Measurements from ENCODE around the gene GNB1L.

GNB1L gene, protein sequence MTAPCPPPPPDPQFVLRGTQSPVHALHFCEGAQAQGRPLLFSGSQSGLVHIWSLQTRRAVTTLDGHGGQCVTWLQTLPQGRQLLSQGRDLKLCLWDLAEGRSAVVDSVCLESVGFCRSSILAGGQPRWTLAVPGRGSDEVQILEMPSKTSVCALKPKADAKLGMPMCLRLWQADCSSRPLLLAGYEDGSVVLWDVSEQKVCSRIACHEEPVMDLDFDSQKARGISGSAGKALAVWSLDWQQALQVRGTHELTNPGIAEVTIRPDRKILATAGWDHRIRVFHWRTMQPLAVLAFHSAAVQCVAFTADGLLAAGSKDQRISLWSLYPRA

DNA sequence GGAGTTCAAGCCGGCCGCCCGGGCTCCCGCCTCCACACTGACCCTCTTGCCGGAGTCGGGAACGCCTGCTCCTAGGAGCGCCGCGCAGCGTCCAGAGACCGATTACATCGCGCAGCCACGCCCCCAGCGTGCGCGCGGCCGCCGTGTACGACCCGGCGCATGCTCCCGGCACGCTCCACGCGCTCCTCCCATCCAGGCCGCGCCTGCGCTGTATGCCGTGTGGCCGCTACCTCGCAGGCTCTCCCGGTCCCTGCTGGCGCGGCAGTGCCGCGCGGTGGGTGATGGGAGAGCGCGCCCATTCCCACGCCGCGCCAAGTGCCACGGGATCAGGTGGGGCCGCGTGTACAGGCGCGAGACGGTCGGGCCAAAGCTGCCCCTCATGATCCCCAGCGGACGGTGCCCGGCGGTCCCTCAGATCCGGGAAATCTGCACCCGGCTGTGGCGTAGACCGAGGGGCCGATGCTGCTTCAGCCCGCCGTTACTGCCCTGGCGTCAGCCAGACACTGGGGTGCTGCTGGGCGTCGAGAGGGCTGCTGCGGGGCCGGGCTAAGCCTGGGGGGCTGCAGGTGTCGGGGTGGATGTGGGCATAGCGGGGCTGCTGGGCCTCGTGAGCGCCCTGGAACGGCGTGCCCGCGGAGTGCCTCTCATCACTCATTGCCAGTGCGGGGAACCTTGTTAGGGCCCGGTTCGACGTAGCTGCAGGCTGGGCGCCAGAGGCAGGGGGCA lies at the start of gene GNB1L, which contains the start of gene RTL10:
GNB1L (minus strand) TSS at position 97 of the 726 bp plus-strand sequence. CDS start 33,519 bp downstream, outside the sequence.
RTL10 (minus strand) TSS at position 97 of the 726 bp plus-strand sequence. CDS start 2,613 bp downstream, outside the sequence.
- no peak for TF ChIP-seq GATA3 (IDR thresholded peaks at IDR 0.05; ENCODE audit: low read depth, low read length)
- peak; percentile 82 for TF ChIP-seq GATA2 (IDR thresholded peaks at IDR 0.05; ENCODE audit: low read depth, low read length)

DNA sequence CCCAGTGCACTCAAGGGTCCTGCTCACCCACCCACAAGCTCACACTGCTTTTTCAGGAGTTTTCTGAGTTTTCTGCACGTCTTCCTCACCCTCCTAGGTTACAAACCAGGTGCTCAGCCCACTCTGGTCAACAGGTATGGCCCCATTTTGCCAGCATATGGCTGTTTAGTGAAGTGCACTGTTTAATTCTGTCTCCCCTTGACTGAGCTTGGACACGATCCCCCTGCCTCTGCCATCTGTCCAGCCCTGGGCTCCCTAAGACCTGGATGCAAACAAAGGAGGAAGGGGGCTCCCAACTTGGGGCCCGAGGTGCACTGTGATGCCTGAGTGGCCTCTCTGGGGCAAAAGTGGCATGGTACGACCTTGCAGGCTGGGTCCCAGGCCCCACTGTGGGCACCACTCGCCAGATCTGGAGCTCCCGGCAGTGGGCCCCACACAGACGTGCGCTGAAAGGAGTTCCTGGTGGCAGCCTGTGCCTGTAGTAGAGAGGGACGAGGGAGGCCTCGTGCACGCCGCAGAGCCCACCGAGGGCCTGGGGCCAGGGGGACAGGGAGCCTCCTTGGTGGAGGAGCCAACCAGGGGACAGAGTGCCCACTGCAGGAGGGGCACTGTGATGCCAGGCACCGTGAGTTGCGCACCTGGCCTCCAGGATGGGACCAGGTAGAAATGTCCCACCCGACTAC lies 49.6 kb upstream of the GNB1L start:
- TF ChIP-seq GATA2 (IDR thresholded peaks at IDR 0.05; ENCODE audit: low read depth, low read length), result no peak

GRCh38 chr22:19903513-19903912 lies 48.8 kb upstream of the GNB1L start:
- TF ChIP-seq GATA3 (IDR thresholded peaks at IDR 0.05; ENCODE audit: low read depth, low read length), result no peak
- TF ChIP-seq GATA2 (IDR thresholded peaks at IDR 0.05; ENCODE audit: low read depth, low read length), result no peak

GRCh38 chr22:19903031-19903430 lies 48.4 kb upstream of the GNB1L start:
- TF ChIP-seq GATA3 (IDR thresholded peaks at IDR 0.05; ENCODE audit: low read depth, low read length) (no peak), GATA2 (IDR thresholded peaks at IDR 0.05; ENCODE audit: low read depth, low read length) (no peak)

- no peak for TF ChIP-seq GATA3 (IDR thresholded peaks at IDR 0.05; ENCODE audit: low read depth, low read length)
- no peak for TF ChIP-seq GATA2 (IDR thresholded peaks at IDR 0.05; ENCODE audit: low read depth, low read length)
Observed at GRCh38 chr22:19902245-19902715, 47.6 kb upstream of the GNB1L start.

- TF ChIP-seq GATA3 (IDR thresholded peaks at IDR 0.05; ENCODE audit: low read depth, low read length) (no peak), GATA2 (IDR thresholded peaks at IDR 0.05; ENCODE audit: low read depth, low read length) (no peak)
Observed at GRCh38 chr22:19901577-19902244, 47.0 kb upstream of the GNB1L start.

DNA sequence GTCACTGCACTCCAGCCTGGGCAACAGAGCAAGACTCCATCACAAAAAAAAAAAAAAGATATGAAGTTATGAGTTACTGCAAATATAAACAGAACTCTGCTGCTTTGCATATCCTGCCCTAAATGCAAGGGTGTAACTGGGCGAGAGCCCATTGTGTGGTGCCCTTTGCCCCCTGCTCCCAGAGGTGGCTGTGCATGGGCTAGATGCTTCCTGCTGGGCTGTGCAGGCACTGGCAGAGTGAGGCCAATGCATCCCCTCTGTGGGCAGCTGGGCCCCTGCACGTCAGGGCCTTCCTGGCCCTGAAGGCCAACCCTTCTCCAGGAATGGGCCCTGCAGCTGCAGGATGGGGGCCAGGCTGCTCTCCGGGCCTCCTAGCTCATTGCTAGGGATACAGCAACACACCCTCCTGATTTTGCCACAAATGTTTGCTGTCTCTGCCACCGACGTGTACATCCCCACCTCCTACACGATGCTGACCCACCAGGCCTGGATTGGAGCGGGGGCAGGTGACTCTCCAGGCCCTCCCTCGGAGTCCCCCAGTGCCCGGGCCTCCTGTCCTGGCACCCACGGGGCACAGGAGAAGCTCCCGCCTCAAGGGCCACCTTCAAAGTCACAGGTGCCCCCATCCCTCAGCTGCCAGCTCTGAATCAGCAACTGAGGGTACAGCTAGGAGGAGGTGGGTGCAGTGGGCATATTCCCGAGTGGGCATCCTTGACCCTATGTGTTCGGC lies 46.2 kb upstream of the GNB1L start:
- TF ChIP-seq GATA3 (IDR thresholded peaks at IDR 0.05; ENCODE audit: low read depth, low read length) (no peak), GATA2 (IDR thresholded peaks at IDR 0.05; ENCODE audit: low read depth, low read length) (no peak)

GRCh38 chr22:19898831-19899567 lies 44.3 kb upstream of the GNB1L start:
- no peak for TF ChIP-seq GATA3 (IDR thresholded peaks at IDR 0.05; ENCODE audit: low read depth, low read length)
- TF ChIP-seq GATA2 (IDR thresholded peaks at IDR 0.05; ENCODE audit: low read depth, low read length), result no peak

GRCh38 chr22:19898145-19898544 lies 43.5 kb upstream of the GNB1L start:
- TF ChIP-seq GATA3 (IDR thresholded peaks at IDR 0.05; ENCODE audit: low read depth, low read length) (no peak), GATA2 (IDR thresholded peaks at IDR 0.05; ENCODE audit: low read depth, low read length) (no peak)

DNA sequence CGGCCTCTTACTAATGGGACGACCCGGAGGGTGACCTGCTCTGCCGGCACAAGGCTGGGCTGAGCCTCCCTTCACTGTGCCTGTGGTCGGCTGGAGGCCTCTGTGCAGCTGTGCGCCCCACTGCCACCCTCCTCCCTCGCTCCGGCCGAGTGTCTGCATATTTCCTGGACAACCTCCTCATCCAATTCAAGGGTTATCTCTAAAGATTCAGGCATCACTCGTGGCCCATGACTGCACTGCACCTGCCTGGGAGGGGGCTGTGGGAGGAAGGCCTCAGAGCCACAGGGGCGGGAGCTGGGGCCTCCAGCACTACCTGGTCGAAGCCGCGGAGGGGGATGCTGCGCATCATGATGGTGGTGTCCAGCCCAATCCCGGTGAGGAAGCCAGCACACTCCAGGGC lies 43.1 kb upstream of the GNB1L start:
- TF ChIP-seq GATA2 (IDR thresholded peaks at IDR 0.05; ENCODE audit: low read depth, low read length), result no peak
- TF ChIP-seq GATA3 (IDR thresholded peaks at IDR 0.05; ENCODE audit: low read depth, low read length), result no peak

- no peak for TF ChIP-seq GATA2 (IDR thresholded peaks at IDR 0.05; ENCODE audit: low read depth, low read length)
- TF ChIP-seq GATA3 (IDR thresholded peaks at IDR 0.05; ENCODE audit: low read depth, low read length), result no peak
Observed at GRCh38 chr22:19896665-19897355, 42.1 kb upstream of the GNB1L start.

Measured in SH-SY5Y (cell line).